HG03039 (cell line): Measurements from ENCODE around the gene OGFRL1.
"Not testable (repeated sequence)": the region's sequence is repeated elsewhere in the genome, so short reads cannot be mapped to it uniquely, and the experiment has no call there.

ENCODE experiments used
- ATAC-seq: cut with Tn5 transposase; IDR thresholded peaks from one replicate; pipeline ENCODE4 v1.9.1; 2021; ENCODE audit warnings: mild to moderate bottlenecking, moderate library complexity; ENCODE audit not compliant: unreplicated experiment

Gene OGFRL1

GRCh38 chr6:71288228-71289038 lies at the start of gene OGFRL1:
Gene OGFRL1 (plus strand): TSS chr6:71288811. CDS start chr6:71288937, 126 bp downstream.
- ATAC-seq, result peak; percentile 88

GRCh38 chr6:71239694-71240093 lies 48.9 kb upstream of the OGFRL1 start:
- ATAC-seq, result no peak

- no peak for ATAC-seq
Measured at GRCh38 chr6:71245265-71246049, 43.2 kb upstream of the OGFRL1 start.

GRCh38 chr6:71246596-71246995 lies 42.0 kb upstream of the OGFRL1 start:
- no peak for ATAC-seq

GRCh38 chr6:71248306-71248765 lies 40.3 kb upstream of the OGFRL1 start:
- peak; percentile 71 for ATAC-seq

- ATAC-seq, result no peak
Measured at GRCh38 chr6:71248878-71249544, 39.6 kb upstream of the OGFRL1 start.

GRCh38 chr6:71250099-71250602 lies 38.5 kb upstream of the OGFRL1 start:
- ATAC-seq, result no peak

GRCh38 chr6:71252410-71252809 lies 36.2 kb upstream of the OGFRL1 start:
- no peak for ATAC-seq

GRCh38 chr6:71252960-71253359 lies 35.7 kb upstream of the OGFRL1 start:
- no peak for ATAC-seq

GRCh38 chr6:71254323-71254722 lies 34.3 kb upstream of the OGFRL1 start:
- ATAC-seq, result no peak

- ATAC-seq, result no peak
Measured at GRCh38 chr6:71258078-71258866, 30.3 kb upstream of the OGFRL1 start.

- ATAC-seq, result no peak
Measured at GRCh38 chr6:71259888-71260604, 28.6 kb upstream of the OGFRL1 start.

GRCh38 chr6:71262914-71263313 lies 25.7 kb upstream of the OGFRL1 start:
- no peak for ATAC-seq

- not testable (repeated sequence) for ATAC-seq
Measured at GRCh38 chr6:71266392-71266791, 22.2 kb upstream of the OGFRL1 start.

- ATAC-seq, result peak; percentile 83
Measured at GRCh38 chr6:71268735-71269437, 19.7 kb upstream of the OGFRL1 start.

GRCh38 chr6:71277926-71278600 lies 10.5 kb upstream of the OGFRL1 start:
- peak; percentile 83 for ATAC-seq

GRCh38 chr6:71279321-71279720 lies 9.3 kb upstream of the OGFRL1 start:
- no peak for ATAC-seq

- ATAC-seq, result no peak
Measured at GRCh38 chr6:71279740-71280139, 8.9 kb upstream of the OGFRL1 start.

GRCh38 chr6:71280701-71281100 lies 7.9 kb upstream of the OGFRL1 start:
- ATAC-seq, result no peak
